Common myeloid progenitor, CD34-positive (primary cell): ENCODE results near the gene TSR3.

Experiments used
- CTCF ChIA-PET: fragments of 350-600 bp; sonication (Branson Sonifier 250); formaldehyde crosslinking; loops from one replicate; lab custom pipeline; 2021; ENCODE audit warnings: antibody characterized with exemption; lab: Charles Lee
- POLR2A ChIA-PET: fragments of 350-600 bp; sonication (Branson Sonifier 250); formaldehyde crosslinking; loops from one replicate; lab custom pipeline; 2021; ENCODE audit warnings: antibody characterized with exemption; lab: Charles Lee
- DNase-seq, 3 donors: peaks; one replicate each; pipeline versions ENCODE4 v3.0.0 to v3.0.0-alpha.2; 2013
- H3K27ac ChIP-seq, 2 experiments: 1 replicate in 1 of 2; 2 replicates in 1 of 2; pipeline ENCODE4 v1.7.0; 2013; ENCODE audit warnings: inconsistent platforms in 2 of 2, low read length in 2 of 2, mild to moderate bottlenecking in 2 of 2, low read depth in 1 of 2, moderate library complexity in 1 of 2; ENCODE audit not compliant: severe bottlenecking in 2 of 2, insufficient read depth in 1 of 2, poor library complexity in 1 of 2
- H3K27me3 ChIP-seq, 5 experiments: replicated peaks in 2 of 5; 1 replicate in 3 of 5; 2 replicates in 2 of 5; pipeline versions ENCODE4 v1.6.1 to v1.7.0; 2013; ENCODE audit warnings: low read length in 4 of 5, mild to moderate bottlenecking in 2 of 5, moderate library complexity in 2 of 5, inconsistent platforms in 1 of 5; ENCODE audit not compliant: insufficient read depth in 5 of 5, control insufficient read depth in 4 of 5
- H3K36me3 ChIP-seq, 4 experiments: 1 replicate in 2 of 4; 2 replicates in 2 of 4; pipeline versions ENCODE4 v1.6.1 to v1.7.0; 2013; ENCODE audit warnings: low read length in 3 of 4, control low read depth in 1 of 4, mild to moderate bottlenecking in 1 of 4; ENCODE audit not compliant: control insufficient read depth in 4 of 4, insufficient read depth in 4 of 4
- H3K4me1 ChIP-seq, 4 experiments: 1 replicate in 3 of 4; 2 replicates in 1 of 4; pipeline versions ENCODE4 v1.6.1 to v1.7.1; 2013; ENCODE audit warnings: low read length in 3 of 4, mild to moderate bottlenecking in 3 of 4, control low read depth in 1 of 4, inconsistent platforms in 1 of 4, moderate library complexity in 1 of 4; ENCODE audit not compliant: control insufficient read depth in 4 of 4, insufficient read depth in 4 of 4; ENCODE audit errors: control extremely low read depth in 1 of 4
- H3K4me3 ChIP-seq, 7 experiments: 1 replicate in 4 of 7; 2 replicates in 3 of 7; pipeline versions ENCODE4 v1.5.1 to v1.7.0; 2013; ENCODE audit warnings: mild to moderate bottlenecking in 7 of 7, low read length in 6 of 7, moderate library complexity in 6 of 7, inconsistent platforms in 2 of 7, low read depth in 2 of 7, control low read depth in 1 of 7; ENCODE audit not compliant: insufficient read depth in 4 of 7, control insufficient read depth in 1 of 7; ENCODE audit errors: extremely low read depth in 1 of 7
- H3K9me3 ChIP-seq, 5 experiments: 1 replicate in 4 of 5; 2 replicates in 1 of 5; pipeline versions ENCODE4 v1.6.1 to v1.7.1; 2013; ENCODE audit warnings: low read length in 4 of 5, mild to moderate bottlenecking in 2 of 5, inconsistent platforms in 1 of 5, low read depth in 1 of 5, moderate library complexity in 1 of 5; ENCODE audit not compliant: control insufficient read depth in 4 of 5, insufficient read depth in 2 of 5; ENCODE audit errors: control extremely low read depth in 1 of 5
- WGBS: methylation state at CpG from one replicate; pipeline ENCODE4 v1.1.5; 2013; ENCODE audit not compliant: insufficient coverage; 5-methylcytosine and 5-hydroxymethylcytosine counted together

Gene TSR3

DNA sequence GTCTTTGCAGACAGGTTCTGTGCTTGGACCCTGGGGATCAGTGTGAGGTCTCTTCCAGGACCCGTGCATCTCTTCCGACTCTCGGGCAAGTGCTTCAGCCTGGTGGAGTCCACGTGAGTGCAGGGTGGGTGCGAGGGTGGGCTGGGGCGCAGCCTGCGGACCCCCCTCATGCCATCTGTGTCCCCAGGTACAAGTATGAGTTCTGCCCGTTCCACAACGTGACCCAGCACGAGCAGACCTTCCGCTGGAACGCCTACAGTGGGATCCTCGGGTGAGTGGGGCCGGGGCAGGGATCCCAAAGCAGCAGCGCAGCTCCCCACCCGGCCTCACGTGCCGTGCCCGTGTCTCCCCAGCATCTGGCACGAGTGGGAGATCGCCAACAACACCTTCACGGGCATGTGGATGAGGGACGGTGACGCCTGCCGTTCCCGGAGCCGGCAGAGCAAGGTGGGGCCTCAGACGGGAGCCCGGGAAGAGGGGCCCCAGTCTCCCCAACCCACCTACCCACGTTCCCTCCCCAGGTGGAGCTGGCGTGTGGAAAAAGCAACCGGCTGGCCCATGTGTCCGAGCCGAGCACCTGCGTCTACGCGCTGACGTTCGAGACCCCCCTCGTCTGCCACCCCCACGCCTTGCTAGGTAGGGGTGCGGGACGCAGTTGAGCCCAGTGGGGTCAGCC, 10.1 kb upstream of the TSR3 start:
- 98% methylated on average over 41 of the region's 43 CpGs for WGBS
- no peaks in the 10 kb centered on the region for H3K27me3 ChIP-seq
- ChIA-PET CTCF (interaction anchor here (1.5 to 3.1 kb wide), 4 partner anchors 14 to 176 kb away, joined by 4 to 17 read pairs (median 8); no protein-coding TSS in a partner anchor), POLR2A (no interaction called here)
- peaks cover 2 to 68% (median 47%) of the 10 kb centered on the region in 4 experiments for H3K36me3 ChIP-seq
- no peak for DNase-seq
- no peaks in the 10 kb centered on the region for H3K9me3 ChIP-seq
- H3K4me3 ChIP-seq: no peak overlapping the region
- no peak overlapping the region for H3K27ac ChIP-seq
- no peaks in the 10 kb centered on the region for H3K4me1 ChIP-seq

GRCh38 chr16:1357906-1358566, 6.4 kb upstream of the TSR3 start:
- Histone ChIP-seq H3K9me3 (no peaks in the 10 kb centered on the region), H3K4me3 (no peak overlapping the region), H3K27ac (no peak overlapping the region), H3K27me3 (no peaks in the 10 kb centered on the region), H3K36me3 (peaks cover 0 to 37% (median 25%) of the 10 kb centered on the region in 4 experiments), H3K4me1 (peaks cover 0 to 11% (median 1%) of the 10 kb centered on the region in 4 experiments)
- ChIA-PET POLR2A (no interaction called here), CTCF (no interaction called here)
- WGBS: 92% methylated on average over 19 of the region's 19 CpGs
- no peak for DNase-seq

GRCh38 chr16:1356061-1356900, 4.6 kb upstream of the TSR3 start:
- ChIA-PET POLR2A (interaction anchor here (0.6 kb wide), 1 partner anchor 52 kb away, joined by 3 read pairs; no protein-coding TSS in a partner anchor), CTCF (interaction anchor here (1.8 kb wide), 1 partner anchor 9 kb away, joined by 5 read pairs; no protein-coding TSS in a partner anchor)
- 92% methylated on average over 26 of the region's 33 CpGs for WGBS
- no peak for DNase-seq
- Histone ChIP-seq H3K27me3 (no peaks in the 10 kb centered on the region), H3K36me3 (peaks cover 0 to 21% (median 11%) of the 10 kb centered on the region in 4 experiments), H3K4me1 (peaks cover 7 to 19% (median 13%) of the 10 kb centered on the region in 4 experiments), H3K27ac (no peak overlapping the region), H3K9me3 (no peaks in the 10 kb centered on the region), H3K4me3 (no peak overlapping the region)

DNA sequence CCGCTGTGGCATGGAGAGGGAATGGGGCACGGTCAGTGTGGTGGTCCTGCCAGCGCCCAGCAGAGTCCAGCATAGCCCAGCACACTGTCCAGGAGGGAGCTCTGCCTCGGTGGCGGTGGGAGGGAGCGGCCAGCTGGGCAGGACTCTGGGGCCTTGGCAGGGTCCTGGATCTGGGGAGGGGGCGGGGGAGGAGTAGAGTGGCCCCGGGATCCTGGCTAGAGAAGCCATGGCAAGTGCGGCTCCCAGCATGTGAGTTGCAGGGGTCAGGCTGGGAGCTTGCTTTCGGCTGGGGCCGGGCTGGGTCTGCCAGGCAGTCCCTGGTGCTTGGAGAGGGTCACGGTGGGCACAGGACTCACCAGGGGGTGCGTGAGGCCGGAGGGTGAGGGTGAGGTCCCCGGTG, 3.9 kb upstream of the TSR3 start:
- WGBS: 89% methylated on average over 14 of the region's 15 CpGs
- no peak overlapping the region for H3K4me3 ChIP-seq

GRCh38 chr16:1354815-1355540, 3.3 kb upstream of the TSR3 start:
- no peak overlapping the region for H3K27ac ChIP-seq
- DNase-seq: peak in 1 of 3 donors; percentile 44
- 96% methylated on average over 22 of the region's 49 CpGs for WGBS
- POLR2A ChIA-PET: no interaction called here
- H3K4me1 ChIP-seq: peaks cover 9 to 29% (median 21%) of the 10 kb centered on the region in 4 experiments
- H3K9me3 ChIP-seq: no peaks in the 10 kb centered on the region
- CTCF ChIA-PET: interaction anchor here (0.7 to 1.8 kb wide), 4 partner anchors 8 to 43 kb away, joined by 3 to 9 read pairs (median 4); no protein-coding TSS in a partner anchor
- no peaks in the 10 kb centered on the region for H3K27me3 ChIP-seq
- peaks cover 0 to 16% (median 8%) of the 10 kb centered on the region in 4 experiments for H3K36me3 ChIP-seq
- no peak overlapping the region for H3K4me3 ChIP-seq

More for the DNA sequence above, 3.9 kb upstream of the TSR3 start:
- no peaks in the 10 kb centered on the region for H3K27me3 ChIP-seq
- peaks cover 9 to 26% (median 20%) of the 10 kb centered on the region in 4 experiments for H3K4me1 ChIP-seq
- H3K36me3 ChIP-seq: peaks cover 0 to 16% (median 9%) of the 10 kb centered on the region in 4 experiments
- ChIA-PET CTCF (interaction anchor here (0.7 to 1.8 kb wide), 2 partner anchors 10 to 19 kb away, joined by 3 to 5 read pairs; no protein-coding TSS in a partner anchor), POLR2A (no interaction called here)
- H3K27ac ChIP-seq: no peak overlapping the region
- no peak for DNase-seq
- no peaks in the 10 kb centered on the region for H3K9me3 ChIP-seq

GRCh38 chr16:1351215-1351581, 480 bp downstream of the TSR3 start:
- POLR2A ChIA-PET: no interaction called here
- Histone ChIP-seq H3K4me1 (peaks cover 9 to 29% (median 21%) of the 10 kb centered on the region in 4 experiments), H3K9me3 (no peaks in the 10 kb centered on the region), H3K36me3 (peaks cover 2 to 30% (median 18%) of the 10 kb centered on the region in 4 experiments), H3K27me3 (no peaks in the 10 kb centered on the region), H3K27ac (peak overlapping the region; percentile 33 to 73), H3K4me3 (peak overlapping the region; percentile 78 to 99 (median 92))
- no peak for DNase-seq
- 1% methylated on average over 18 of the region's 35 CpGs for WGBS
- CTCF ChIA-PET: interaction anchor here (1.6 kb wide), 1 partner anchor 14 kb away, joined by 7 read pairs; no protein-coding TSS in a partner anchor
